SU-DHL-6 (cell line): ENCODE measurements around the gene PLPP6.

Source experiments
- EZH2phosphoT487 ChIP-seq: fragments of 200-600 bp; sonication (generic), shearing (Covaris generic); conservative IDR thresholded peaks from 2 replicates; pipeline ENCODE4 v1.6.1; 2018; ENCODE audit warnings: mild to moderate bottlenecking, antibody characterized with exemption, low read length, moderate library complexity, mixed read lengths
- TF ChIP-seq, protein P1 (sequence below): fragments of 200-600 bp; sonication (generic); IDR thresholded peaks from one replicate; pipeline ENCODE4 v1.5.1; 2017; ENCODE audit warnings: antibody characterized with exemption, mild to moderate bottlenecking, low read length, moderate library complexity; ENCODE audit not compliant: insufficient read depth, poor library complexity, severe bottlenecking

- TF ChIP-seq, protein P1, sequence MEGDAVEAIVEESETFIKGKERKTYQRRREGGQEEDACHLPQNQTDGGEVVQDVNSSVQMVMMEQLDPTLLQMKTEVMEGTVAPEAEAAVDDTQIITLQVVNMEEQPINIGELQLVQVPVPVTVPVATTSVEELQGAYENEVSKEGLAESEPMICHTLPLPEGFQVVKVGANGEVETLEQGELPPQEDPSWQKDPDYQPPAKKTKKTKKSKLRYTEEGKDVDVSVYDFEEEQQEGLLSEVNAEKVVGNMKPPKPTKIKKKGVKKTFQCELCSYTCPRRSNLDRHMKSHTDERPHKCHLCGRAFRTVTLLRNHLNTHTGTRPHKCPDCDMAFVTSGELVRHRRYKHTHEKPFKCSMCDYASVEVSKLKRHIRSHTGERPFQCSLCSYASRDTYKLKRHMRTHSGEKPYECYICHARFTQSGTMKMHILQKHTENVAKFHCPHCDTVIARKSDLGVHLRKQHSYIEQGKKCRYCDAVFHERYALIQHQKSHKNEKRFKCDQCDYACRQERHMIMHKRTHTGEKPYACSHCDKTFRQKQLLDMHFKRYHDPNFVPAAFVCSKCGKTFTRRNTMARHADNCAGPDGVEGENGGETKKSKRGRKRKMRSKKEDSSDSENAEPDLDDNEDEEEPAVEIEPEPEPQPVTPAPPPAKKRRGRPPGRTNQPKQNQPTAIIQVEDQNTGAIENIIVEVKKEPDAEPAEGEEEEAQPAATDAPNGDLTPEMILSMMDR: no peak
- TF ChIP-seq EZH2phosphoT487: no peak
Measured at GRCh38 chr9:4680750-4681149, 18.7 kb downstream of the PLPP6 start.
